Thoracic aorta (tissue), 2 donors: ENCODE data around the gene CPEB3. TPM values are rescaled to one million over a fixed set of nuclear protein-coding genes. Genes with fewer than 3 reads are reported as not detected.
A peak's percentile ranks its signal among the peaks of the same experiment; 100 is the strongest.
"Not testable (repeated sequence)": the region's sequence is repeated elsewhere in the genome, so short reads cannot be mapped to it uniquely, and the experiment has no call there.

Experiments used
- ATAC-seq: fragments of 150-250 bp; one replicate; pipeline ENCODE4 v1.8.0; 2017; ENCODE audit warnings: low read depth; ENCODE audit not compliant: insufficient number of reproducible peaks, low FRiP score
- DNase-seq: peaks from one replicate; pipeline ENCODE4 v3.0.0-alpha.2; 2020; ENCODE audit warnings: low spot score
- H3K27ac ChIP-seq, 2 donors: fragments of 200-600 bp; sonication (generic); 1 replicate in 1 of 2; 2 replicates in 1 of 2; pipeline ENCODE4 v1.5.1; 2016; ENCODE audit warnings: mild to moderate bottlenecking in 2 of 2, moderate library complexity in 2 of 2
- H3K27me3 ChIP-seq: fragments of 200-600 bp; sonication (generic); replicated peaks from 2 replicates; pipeline ENCODE4 v1.6.0; 2016; ENCODE audit warnings: mild to moderate bottlenecking; ENCODE audit not compliant: insufficient read depth
- H3K36me3 ChIP-seq: fragments of 200-600 bp; sonication (generic); one replicate; pipeline ENCODE4 v1.5.1; 2016
- H3K4me1 ChIP-seq, 2 donors: fragments of 200-600 bp; sonication (generic); 1 replicate in 1 of 2; 2 replicates in 1 of 2; pipeline versions ENCODE4 v1.5.1 to v1.6.0; 2016; ENCODE audit warnings: low read depth in 2 of 2, mild to moderate bottlenecking in 1 of 2; ENCODE audit not compliant: control insufficient read depth in 1 of 2
- H3K4me3 ChIP-seq: fragments of 200-600 bp; sonication (generic); 2 replicates; pipeline ENCODE4 v1.5.1; 2016; ENCODE audit warnings: mild to moderate bottlenecking
- H3K9me3 ChIP-seq: fragments of 200-600 bp; sonication (generic); 2 replicates; pipeline ENCODE4 v1.5.1; 2016
- total RNA-seq, 2 donors: library from RNA; depleted of rRNA; stranded (reverse); fragments of >200 nt; gene quantifications; one replicate each; pipeline versions ENCODE4 v1.1.0 to v1.2.3, GENCODE V29; 2016
- TF ChIP-seq, protein P1 (sequence below): fragments of 200-600 bp; sonication (generic); IDR thresholded peaks from one replicate; pipeline ENCODE4 v1.5.1; 2019; ENCODE audit warnings: antibody characterized with exemption

Gene CPEB3
- total RNA-seq, 2 donors from 2014 or later = 6.8 to 12.2 TPM

DNA sequence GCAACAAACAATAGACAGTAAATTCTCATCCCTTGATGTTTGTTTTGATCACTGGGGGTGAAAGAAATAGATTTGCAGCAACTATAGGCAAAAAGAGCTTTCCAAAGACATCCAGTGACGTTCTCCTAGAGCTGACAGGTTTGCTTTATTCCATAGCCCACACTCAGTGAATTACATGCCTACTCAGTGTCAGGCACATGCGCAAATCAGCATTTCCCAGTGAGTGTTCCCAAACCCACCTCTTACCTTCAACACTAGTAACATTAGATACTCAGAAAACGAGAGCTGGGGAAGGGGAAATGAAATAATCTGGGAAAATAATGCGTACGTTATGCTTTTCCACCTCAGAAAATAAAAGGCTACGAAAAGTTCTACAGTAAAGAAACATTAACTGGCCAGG is 144.1 kb downstream of the CPEB3 start:
- no peak for DNase-seq
- Histone ChIP-seq H3K4me3 (no peak overlapping the region), H3K36me3 (no peaks in the 10 kb centered on the region), H3K4me1 (peaks cover 64 to 90% of the 10 kb centered on the region in 2 donors), H3K9me3 (no peaks in the 10 kb centered on the region), H3K27ac (peak overlapping the region; percentile 79 to 82), H3K27me3 (no peaks in the 10 kb centered on the region)
- TF ChIP-seq, protein P1, sequence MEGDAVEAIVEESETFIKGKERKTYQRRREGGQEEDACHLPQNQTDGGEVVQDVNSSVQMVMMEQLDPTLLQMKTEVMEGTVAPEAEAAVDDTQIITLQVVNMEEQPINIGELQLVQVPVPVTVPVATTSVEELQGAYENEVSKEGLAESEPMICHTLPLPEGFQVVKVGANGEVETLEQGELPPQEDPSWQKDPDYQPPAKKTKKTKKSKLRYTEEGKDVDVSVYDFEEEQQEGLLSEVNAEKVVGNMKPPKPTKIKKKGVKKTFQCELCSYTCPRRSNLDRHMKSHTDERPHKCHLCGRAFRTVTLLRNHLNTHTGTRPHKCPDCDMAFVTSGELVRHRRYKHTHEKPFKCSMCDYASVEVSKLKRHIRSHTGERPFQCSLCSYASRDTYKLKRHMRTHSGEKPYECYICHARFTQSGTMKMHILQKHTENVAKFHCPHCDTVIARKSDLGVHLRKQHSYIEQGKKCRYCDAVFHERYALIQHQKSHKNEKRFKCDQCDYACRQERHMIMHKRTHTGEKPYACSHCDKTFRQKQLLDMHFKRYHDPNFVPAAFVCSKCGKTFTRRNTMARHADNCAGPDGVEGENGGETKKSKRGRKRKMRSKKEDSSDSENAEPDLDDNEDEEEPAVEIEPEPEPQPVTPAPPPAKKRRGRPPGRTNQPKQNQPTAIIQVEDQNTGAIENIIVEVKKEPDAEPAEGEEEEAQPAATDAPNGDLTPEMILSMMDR = no peak
- ATAC-seq = no peak

DNA sequence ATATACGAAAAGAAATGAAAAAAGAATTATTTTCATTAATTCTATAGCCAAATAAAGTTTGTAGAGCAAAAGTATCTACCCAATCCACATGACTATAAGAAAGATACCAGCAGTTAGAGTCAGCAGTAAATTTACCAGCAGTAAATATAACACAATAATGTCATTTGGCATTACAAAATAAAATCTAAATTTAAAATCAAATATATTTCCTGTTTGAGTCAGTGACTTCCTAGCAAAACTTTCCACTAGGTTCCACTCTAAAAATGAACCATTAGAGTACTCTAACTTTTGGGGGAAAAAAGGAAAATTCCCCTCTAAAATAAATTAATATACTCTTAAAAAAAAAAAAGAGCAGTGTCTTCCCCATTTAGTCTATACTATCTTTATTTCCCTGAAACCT is 144.8 kb downstream of the CPEB3 start:
- DNase-seq (no peak), ATAC-seq (no peak)
- H3K9me3 ChIP-seq = no peaks in the 10 kb centered on the region
- peak overlapping the region; percentile 79 to 82 for H3K27ac ChIP-seq
- H3K4me3 ChIP-seq = peak overlapping the region; percentile 36
- TF ChIP-seq, protein P1 = no peak
- no peaks in the 10 kb centered on the region for H3K36me3 ChIP-seq
- H3K4me1 ChIP-seq = peaks cover 66 to 89% of the 10 kb centered on the region in 2 donors
- no peaks in the 10 kb centered on the region for H3K27me3 ChIP-seq

DNA sequence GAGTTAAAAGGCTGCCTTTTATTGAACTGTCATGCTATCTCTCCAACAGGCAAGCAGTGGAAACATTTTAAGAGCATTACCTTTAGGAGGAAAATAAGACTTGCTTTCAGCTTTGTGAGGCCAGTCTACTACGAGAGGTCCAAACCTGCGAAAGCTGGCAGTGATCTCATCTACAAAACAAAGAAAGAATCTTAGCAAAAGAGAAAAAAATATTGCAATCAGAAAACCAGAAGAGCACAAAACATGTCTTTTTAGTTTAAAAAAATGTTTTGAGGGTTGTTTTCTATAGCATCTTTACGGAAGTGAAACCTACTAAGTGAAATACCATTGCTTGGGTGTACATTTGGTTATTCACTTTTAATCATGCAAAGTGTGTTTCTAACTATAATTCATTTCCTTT is 147.9 kb downstream of the CPEB3 start:
- Histone ChIP-seq H3K27ac (peak overlapping the region; percentile 59 to 82), H3K9me3 (no peaks in the 10 kb centered on the region), H3K27me3 (no peaks in the 10 kb centered on the region), H3K36me3 (no peaks in the 10 kb centered on the region), H3K4me1 (peaks cover 53 to 63% of the 10 kb centered on the region in 2 donors), H3K4me3 (peak overlapping the region; percentile 30)
- ATAC-seq = no peak
- TF ChIP-seq, protein P1 = no peak
- DNase-seq = no peak

DNA sequence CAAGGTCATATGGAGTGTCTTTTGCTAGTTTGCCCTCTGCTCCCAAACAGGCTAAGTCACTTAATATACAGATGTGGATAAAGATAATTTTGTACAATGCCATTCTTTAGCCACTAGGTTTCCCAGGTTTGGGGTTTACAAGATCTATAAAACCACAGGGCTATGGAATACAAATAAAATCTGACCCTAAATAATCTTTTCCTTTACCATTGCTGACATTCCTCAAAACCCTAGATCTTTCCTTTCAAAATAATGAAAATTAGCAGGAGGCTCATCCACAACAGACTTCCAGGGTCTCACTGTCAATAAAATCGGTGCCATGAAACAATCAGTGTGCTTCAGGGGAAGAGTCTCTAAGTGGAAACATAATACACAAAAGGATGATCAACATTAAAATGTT is 148.4 kb downstream of the CPEB3 start:
- no peak for DNase-seq
- TF ChIP-seq, protein P1 = no peak
- peak overlapping the region; percentile 30 for H3K4me3 ChIP-seq
- H3K9me3 ChIP-seq = no peaks in the 10 kb centered on the region
- H3K36me3 ChIP-seq = no peaks in the 10 kb centered on the region
- H3K4me1 ChIP-seq = peaks cover 49 to 58% of the 10 kb centered on the region in 2 donors
- ATAC-seq = no peak
- peak overlapping the region; percentile 59 to 82 for H3K27ac ChIP-seq
- H3K27me3 ChIP-seq = no peaks in the 10 kb centered on the region

DNA sequence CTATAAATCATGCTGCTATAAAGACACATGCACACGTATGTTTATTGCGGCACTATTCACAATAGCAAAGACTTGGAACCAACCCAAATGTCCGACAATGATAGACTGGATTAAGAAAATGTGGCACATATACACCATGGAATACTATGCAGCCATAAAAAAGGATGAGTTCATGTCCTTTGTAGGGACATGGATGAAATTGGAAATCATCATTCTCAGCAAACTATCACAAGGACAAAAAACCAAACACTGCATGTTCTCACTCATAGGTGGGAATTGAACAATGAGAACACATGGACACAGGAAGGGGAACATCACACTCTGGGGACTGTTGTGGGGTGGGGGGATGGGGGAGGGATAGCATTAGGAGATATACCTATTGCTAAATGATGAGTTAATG is 149.7 kb downstream of the CPEB3 start:
- H3K4me3 ChIP-seq, H3K9me3 ChIP-seq, H3K27me3 ChIP-seq, H3K27ac ChIP-seq, ATAC-seq, H3K36me3 ChIP-seq, DNase-seq: not testable (repeated sequence)
- peaks cover 39 to 45% of the 10 kb centered on the region in 2 donors for H3K4me1 ChIP-seq

DNA sequence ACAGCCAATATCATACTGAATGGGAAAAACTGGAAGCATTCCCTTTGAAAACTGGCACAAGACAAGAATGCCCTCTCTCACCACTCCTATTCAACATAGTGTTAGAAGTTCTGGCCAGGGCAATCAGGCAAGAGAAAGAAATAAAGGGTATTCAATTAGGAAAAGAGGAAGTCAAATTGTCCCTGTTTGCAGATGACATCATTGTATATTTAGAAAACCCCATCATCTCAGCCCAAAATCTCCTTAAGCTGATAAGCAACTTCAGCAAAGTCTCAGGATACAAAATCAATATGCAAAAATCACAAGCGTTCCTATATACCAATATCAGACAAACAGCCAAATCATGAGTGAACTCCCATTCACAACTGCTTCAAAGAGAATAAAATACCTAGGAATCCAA is 156.8 kb downstream of the CPEB3 start:
- DNase-seq, H3K36me3 ChIP-seq, H3K4me3 ChIP-seq, H3K27me3 ChIP-seq, ATAC-seq, H3K4me1 ChIP-seq, H3K27ac ChIP-seq, H3K9me3 ChIP-seq: not testable (repeated sequence)
